GM19023 (cell line): Measurements from ENCODE around the gene KCNJ16.

Experiments
- ATAC-seq: cut with Tn5 transposase; IDR thresholded peaks from one replicate; pipeline ENCODE4 v1.9.1; 2021; ENCODE audit warnings: mild to moderate bottlenecking, moderate library complexity; ENCODE audit not compliant: unreplicated experiment

Gene KCNJ16

DNA sequence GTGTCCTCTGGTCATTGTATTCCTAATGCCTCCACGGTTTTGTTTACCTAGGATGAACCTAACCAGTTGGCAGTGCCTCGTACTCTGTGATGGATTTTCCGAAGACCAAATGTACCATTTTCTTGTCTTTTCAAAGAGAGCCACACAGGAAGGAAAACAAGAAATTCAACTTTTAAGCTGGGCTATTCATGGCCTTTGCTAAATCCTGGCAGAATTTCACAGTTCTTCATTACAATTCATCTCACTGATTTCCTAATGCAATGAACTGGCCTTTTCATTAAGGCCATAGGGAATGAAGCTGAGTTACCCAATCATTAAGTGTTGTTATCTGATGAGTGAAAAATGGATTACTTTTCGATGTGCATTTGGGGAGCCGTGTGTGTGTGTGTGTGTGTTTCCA, 7.9 kb upstream of the KCNJ16 start:
- no peak for ATAC-seq

DNA sequence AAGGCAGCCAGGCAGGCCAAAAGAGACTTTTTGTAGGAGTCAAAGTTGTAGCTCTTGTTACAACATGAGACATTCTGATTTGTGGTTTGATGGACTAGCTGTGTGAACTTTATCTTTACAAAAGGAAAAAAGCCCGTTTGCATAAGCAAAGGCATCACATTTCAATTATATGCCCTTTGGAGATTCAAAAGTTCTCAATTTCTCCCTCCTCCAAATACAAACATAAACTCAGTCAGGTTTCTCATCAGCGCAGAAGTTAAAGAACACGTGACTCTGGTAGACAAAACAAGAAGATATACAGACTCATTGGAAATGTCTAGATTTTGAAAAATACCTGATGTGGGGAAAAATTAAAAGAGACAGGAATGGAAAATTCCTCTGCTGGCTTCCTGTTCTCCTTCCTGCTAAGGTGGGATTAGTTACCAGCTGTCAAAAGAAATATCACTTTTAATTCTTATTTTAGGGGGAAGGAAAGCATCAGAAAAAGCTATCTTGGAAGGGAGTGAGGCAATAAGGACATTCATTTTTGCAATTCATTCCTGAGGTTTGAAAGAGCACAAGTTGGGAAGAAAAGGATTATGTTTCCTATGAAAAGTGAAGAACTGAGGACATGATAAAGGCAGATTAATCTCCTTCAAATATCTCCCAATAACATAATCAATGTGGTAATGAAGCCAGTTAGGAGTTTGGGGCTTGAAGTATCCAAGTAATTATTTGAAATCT, 4.6 kb upstream of the KCNJ16 start:
- ATAC-seq = no peak

DNA sequence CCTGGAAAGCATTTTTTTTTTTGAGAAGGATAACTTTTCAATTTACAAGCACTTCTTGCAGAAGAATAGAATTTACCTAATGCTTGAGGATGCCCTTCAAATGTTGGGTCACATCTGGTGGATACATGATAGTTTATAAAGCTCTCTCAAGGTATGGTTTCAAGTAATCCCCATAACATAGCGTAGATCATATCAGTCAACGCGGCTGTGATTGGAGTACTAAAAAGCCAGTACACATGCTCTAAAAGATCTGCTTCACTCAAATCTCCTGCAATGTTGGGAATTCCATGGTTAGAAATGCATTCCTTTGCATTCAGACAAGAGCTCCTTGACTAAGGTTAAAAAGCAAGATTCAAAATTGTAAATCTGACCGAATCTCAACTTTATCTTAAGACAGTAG, 3.9 kb upstream of the KCNJ16 start:
- ATAC-seq = no peak

DNA sequence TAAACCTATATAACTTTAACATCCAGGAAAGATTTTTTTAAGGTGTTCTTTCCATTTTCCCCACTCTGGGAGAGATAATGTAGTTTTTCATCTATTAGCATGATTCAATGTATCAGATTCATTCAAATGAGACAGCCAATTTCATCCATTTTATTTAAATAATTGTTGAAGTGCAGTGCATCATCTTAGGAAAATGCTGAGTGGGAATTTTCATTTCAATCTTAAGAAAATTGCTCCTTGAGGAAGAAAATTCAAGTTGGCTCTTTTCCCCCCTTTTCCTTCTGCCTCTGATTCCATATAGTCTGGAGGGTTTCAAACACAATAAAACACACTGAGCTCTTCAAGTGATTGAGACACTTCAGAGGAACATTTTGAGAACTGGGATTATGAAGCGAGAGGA, 3.4 kb upstream of the KCNJ16 start:
- ATAC-seq = no peak

DNA sequence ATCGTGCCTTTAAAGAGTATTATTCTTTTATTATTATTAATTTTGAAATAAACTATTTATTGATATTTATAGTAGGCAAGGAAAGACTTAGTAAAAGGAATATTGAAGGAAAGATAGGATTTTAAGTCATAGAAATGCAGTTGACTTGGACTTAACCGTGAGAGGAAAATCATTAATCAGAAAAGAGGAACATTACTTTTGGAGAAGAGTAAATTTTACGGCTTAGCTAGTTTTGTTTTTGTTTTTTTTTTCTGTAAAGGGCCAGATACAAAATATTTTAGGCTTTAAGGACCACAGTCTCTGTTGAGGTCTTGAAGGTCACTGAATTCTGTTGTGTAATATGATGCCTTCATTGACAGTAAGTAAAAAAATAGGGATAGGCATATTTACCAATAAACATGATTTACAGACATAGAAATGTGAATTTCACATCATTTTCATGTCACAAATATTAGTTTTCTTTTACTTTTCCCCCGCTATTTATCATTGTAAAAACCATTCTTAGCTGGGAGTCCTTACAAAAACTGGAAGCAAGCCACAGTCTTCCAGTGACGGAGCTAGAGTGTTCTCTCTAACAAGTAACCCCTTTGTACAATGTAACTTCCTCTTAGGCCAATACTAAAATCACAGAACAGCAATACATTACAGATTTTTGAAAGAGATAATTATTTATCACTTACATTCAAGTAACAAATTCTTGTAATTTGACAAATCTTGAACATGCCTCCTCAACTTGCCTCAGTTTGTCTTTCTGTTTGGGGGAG, 2.3 kb upstream of the KCNJ16 start:
- no peak for ATAC-seq

DNA sequence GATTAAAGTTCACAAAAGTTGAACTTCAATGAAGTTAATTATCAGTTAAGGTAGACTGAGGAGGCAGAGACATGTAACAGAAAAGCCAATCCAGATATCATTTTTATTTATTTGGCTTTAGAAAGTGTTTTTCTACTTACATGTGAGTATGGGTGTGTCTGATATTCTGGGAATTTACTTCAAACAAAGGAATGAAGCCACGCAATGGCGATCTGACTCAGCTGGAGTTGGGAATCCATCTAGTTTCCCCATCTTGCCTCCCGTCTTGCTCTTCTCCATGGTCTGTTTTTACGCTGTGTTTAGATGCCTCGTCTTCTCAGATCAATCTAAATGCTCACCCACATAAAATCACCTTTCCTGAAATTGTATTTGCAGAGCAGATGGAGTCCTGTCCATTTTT, 1.7 kb upstream of the KCNJ16 start:
- ATAC-seq = no peak

DNA sequence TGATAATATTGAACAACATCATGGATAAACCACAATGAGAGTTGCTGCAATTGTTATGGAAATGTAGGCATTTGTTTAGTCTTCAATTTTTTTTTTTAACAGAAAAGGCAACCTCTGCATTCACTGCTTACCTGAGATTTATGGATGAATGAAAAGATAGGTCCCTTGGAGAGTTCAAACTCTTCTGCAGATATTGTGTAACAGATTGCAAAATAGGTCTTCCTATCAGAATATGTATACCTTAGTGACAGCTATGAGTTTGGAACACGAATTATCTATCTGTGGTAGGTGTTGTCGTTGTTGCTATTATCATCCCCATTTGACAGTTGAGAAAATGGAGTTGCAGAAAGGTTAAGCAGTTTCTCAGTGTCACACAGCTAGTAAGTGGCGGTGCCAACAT, 1.2 kb upstream of the KCNJ16 start:
- no peak for ATAC-seq

DNA sequence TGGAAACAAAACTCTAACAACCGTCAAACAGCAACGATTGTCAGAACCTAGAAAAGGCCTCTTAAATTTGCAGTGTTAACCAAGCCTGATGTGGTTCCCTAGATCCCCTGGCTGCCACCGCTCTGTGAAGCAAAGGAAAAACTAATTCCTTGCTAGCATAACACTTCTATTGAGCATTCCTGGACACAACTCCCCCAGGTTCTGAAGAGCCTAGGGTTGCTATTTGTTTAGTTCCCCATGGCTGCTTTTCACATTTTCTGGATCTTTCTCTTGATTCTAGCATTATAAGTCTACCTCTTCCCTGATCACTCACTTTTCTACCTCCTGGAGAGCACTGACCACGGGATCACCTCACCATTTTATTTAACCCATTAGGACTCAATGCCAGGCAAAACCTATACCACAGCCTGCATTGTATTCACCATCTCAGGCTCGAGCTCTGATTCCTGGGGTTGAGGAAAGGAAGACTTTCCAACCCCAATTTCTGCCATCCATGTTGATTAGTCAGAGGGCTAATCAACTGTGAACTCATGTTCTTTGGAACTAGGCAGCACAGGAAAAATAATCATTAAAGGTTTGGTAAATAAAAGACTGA, 692 bp upstream of the KCNJ16 start:
- ATAC-seq = no peak

DNA sequence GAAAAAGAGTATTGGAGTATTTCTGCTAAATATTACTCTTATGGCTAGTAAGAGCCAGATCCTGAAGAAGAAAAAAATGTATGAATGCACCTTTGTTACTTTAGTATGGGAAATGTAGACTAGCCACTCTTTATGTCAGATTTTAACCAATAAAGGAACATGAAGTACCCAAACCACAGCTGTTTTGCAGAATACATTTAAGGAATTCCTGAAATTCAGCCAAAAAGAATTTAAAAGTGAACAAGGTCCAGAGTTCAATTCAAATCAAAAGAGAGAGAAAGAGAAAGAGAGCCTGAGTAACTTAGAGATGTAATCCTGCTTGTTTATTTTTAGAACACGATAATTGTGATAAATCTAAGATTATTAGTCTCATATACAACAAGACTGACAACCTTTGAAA, 1.2 kb downstream of the KCNJ16 start:
- ATAC-seq = no peak

DNA sequence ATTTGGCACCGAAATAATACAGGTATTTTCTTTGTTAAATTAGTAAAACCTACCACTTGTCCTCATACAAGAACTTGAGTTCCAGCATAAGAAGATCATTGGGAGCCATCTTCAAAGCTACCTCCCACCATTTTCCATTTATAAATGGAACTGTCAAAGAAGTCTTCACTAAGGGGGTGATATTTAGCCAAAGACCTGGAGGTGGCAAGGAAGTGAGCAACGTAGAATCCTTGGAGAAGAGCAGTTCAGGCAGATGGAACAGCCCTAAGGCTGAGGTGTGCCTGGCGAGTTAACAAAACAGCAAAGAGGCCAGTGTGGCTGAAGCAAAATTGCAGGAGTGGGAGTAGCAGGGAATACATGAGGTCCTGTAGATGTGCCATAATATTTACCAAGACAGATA, 1.8 kb downstream of the KCNJ16 start:
- ATAC-seq = no peak

DNA sequence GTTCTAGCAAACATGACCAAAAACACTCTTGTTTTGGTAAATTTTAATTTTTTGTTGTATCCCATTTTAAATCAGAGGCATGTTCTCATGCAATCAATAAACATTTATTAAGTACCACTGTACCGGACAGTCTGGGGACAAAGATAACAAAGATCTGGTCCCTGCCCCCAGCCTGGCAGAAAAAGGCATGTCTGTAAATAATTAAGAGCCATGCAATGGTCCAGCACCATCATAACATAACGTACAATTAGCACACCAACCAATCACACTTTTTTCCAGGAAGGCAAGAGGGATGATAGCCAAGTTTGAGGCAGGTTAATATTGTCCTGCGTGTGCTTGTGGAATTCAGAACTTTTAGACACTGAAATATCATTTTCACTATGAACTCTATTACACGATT, 3.5 kb downstream of the KCNJ16 start:
- ATAC-seq = no peak

DNA sequence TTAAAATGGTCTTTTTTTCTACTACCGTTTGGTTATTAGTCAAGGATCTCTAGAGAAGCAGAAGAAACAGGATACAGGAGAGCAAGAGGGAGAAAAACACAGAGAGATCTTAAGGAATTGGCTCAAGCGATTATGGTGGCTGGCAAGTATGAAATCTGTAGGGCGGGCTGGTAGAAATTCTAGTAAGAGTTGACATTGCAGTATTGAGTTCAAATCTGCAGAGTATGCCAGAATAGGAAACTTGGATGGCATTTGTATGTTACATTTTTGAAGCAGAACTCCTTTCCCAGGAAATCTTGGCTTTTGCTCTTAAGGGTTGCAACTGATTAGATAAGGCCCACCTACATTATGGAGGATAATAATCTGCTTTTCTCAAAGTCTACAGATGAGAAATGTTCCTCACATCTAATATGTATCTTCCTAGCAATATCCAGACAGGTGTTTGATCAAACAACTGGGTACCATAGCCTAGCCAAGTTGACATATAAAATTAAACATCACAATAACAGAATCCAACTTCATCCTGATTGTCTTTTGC, 4.0 kb downstream of the KCNJ16 start:
- ATAC-seq = no peak

DNA sequence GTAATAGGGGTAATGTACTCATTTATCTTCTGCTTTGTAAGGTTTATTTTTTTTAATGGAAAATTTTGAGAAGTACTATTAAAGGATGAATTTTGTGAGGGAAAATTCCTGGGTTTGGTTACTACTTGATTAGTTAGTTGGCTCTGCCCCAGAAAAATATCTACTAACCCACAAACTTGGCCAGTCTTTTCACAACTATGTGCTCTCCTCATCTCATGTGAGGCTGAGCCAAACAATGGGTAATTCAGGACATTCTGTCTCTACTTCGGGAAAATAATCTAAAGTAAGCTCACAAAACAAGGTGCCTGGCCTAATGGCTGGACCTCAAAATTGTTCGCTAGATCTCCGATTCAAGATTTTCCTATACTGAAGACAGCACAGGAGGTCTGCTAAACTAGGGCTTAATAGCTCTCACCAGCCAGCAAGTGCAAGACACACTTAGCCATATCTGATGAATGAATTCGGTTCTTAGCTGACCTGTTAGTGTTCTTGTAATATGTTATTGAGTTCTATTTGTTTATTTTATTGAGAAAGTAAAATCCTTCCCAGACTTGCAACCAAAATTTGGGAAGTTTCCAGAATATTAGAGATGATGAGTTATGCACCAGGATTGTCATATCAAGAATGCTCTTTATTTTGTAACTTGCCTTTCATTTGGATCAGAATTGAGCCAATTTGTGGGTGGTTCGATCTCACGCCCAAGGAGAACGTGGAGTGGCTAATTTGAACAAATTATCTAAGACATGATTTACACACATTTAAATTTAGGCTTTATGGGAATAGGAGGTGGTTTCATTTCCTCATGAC, 5.7 kb downstream of the KCNJ16 start:
- no peak for ATAC-seq

DNA sequence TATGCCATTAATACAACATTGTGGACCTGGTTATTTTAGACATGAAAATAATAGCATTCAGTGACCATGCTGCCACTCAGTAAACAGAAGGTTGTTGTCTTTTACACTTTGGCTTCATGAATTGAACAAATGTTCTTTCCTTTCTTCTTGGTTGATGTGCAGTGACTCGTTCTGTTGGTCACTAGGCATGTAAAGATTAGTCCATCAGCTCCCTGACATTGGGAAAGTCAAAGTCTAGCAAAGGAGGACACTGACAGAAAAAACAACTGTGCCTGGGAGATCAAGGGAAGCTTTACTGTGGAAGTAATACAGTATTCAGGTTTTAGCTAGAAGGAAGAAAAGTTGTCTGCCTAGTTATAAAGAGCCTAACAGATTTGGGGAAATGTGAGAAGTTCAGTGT, 6.9 kb downstream of the KCNJ16 start:
- ATAC-seq = no peak

DNA sequence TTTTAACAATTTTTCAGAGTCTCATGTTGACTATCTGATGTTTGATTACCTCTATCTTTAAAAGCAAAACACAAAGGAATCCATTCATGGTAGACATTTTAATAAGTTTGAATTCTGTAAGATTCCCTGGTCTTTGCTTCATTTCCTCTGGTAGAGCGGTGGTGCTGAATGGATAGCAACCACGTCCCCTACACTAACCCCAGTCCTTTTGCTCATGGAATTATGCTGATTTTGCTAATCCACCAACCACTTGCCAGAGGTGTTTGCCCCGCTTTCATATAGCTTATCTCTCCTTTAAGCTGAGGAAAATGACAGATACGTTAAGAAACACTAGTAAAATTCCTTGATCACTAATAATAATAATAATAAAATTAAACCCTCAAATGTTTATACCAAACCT, 9.5 kb downstream of the KCNJ16 start:
- no peak for ATAC-seq

DNA sequence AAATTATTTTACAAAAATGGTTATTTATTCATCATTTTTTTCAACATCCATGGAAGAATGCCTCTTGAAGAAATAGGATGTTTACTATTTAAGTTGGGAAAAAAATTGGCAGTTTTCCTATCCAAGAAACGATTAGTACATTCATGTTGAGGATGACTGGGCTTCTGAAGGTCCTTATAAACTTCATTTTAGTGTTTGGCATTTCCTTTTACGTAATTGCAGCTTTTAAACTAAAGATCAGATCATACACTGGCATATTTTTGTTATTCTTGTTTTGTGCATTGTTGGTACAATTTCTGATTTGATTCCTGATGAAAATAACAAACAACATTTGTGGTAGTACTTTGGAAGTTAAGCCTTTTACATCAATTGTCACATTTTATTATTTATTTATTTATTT, 11.5 kb downstream of the KCNJ16 start:
- ATAC-seq = no peak

DNA sequence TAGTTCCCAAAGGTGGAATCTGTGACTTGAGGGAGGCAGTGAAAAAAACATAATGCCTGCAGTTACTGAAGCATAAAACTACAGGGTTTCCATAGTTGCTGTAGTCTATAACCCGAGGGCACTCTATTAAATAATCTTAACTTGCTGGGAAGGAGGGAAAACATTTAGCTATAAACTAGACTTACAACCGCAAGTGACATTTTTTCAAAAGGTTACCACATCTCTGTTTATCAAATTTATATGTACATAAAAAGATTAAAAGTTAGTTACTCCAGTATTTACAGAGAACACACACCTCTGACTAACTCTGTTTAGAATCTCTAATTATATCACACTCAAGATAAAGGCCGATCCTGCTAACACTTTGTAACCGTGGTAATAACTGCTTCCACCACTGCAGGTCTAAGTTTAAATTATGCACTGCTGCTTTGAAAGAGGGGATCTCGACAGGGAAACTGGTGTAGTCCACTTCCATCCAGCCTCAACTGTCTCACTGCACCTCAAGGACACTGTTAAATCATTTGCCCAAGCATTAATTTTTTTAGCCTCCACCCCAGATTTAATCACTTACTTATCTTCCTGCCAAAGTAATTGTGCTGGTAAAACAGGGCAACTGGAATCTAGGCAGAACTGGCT, 14.6 kb downstream of the KCNJ16 start:
- no peak for ATAC-seq

DNA sequence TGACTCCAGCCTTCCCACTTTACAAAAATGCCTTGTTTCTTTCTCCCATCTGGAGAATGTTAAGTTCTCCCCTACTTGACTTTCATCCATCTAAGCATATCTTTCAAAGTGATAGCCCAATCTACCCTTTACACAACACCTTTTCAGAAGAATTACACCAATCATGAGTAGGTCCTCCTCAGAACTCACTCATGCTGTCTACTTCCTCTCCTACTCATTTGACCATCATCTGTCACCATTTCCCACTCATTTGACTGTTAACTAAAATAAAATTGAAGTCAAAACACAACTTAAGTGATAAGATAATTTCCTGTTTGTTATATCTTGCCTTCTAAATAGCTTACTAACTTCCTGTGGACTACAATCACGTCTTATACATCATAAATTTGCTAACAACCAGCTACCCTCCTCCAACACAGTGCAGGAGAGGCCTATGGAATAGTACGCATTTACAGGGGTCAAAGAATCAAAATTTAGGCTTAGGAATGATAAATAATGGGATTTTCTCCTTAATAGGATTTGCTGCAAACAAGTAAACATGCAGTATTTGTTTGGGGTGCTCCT, 16.1 kb downstream of the KCNJ16 start:
- no peak for ATAC-seq

DNA sequence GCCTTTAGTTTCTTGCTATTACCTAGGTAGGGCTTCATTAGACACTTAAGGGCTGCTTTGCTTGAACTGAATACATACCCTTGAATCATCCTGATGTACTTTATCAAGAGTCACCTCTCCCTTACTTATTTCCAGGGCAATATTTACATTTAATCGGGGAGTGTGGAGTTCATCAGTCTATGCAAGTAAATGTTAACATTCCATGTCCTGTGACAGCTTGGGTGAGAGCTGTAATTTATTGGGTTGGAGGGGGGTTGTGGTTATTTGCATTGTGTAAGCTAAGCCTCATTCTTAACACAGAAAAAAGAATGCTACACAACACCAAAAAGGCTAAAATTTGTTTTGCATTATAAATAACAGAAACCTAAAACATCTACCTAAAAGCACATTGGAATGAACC, 16.7 kb downstream of the KCNJ16 start:
- ATAC-seq = no peak

DNA sequence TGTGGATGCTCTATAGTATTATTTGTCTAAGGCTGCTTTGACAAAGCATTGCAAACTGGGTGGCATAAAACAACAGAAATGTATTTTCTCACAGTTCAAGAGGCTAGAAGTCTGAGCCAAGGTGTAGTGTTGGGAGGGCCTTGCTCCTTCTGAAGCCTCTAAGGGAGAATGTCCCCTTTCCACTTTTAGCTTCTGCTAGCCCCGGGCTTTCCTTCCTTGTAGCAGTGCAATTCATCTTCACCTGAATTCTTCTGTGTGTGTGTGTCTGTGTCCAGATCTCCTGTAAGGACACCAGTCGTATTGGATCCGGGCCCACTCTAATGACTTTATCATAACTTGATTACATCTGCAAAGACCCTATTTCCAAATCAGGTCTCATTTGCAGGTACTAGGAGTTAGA, 18.1 kb downstream of the KCNJ16 start:
- no peak for ATAC-seq
